Mesendoderm (in vitro differentiated cells): Measurements from ENCODE around the gene TLR3. TPM values are rescaled to one million over a fixed set of nuclear protein-coding genes. Genes with fewer than 3 reads are reported as not detected.

Experiments used
- DNase-seq: peaks from one replicate; pipeline ENCODE4 v3.0.0; 2013
- H2AK5ac ChIP-seq: 2 replicates; pipeline ENCODE4 v1.6.1; 2013; ENCODE audit warnings: low read length, inconsistent platforms
- H2BK120ac ChIP-seq: 2 replicates; pipeline ENCODE4 v1.6.1; 2013; ENCODE audit warnings: low read depth, mild to moderate bottlenecking, low read length, moderate library complexity, mixed read lengths
- H2BK15ac ChIP-seq: replicated peaks from 2 replicates; pipeline ENCODE4 v1.6.1; 2013; ENCODE audit warnings: low read depth, mild to moderate bottlenecking, moderate library complexity
- H2BK5ac ChIP-seq: 2 replicates; pipeline ENCODE4 v1.6.1; 2013; ENCODE audit warnings: low read length, inconsistent platforms
- H3K18ac ChIP-seq: 2 replicates; pipeline ENCODE4 v1.6.1; 2013; ENCODE audit warnings: mild to moderate bottlenecking, low read length, mixed read lengths
- H3K23ac ChIP-seq: one replicate; pipeline ENCODE4 v1.6.1; 2013; ENCODE audit warnings: low read length
- H3K27ac ChIP-seq: 2 replicates; pipeline ENCODE4 v1.5.1; 2013; ENCODE audit warnings: low read depth, mild to moderate bottlenecking, inconsistent platforms, low read length, moderate library complexity
- H3K27me3 ChIP-seq: 2 replicates; pipeline ENCODE4 v1.6.1; 2013; ENCODE audit warnings: low read length, control low read depth, mild to moderate bottlenecking, inconsistent platforms; ENCODE audit not compliant: insufficient read depth, poor library complexity
- H3K36me3 ChIP-seq: 2 replicates; pipeline ENCODE4 v1.6.1; 2013; ENCODE audit warnings: low read length, inconsistent platforms; ENCODE audit not compliant: control insufficient read depth, insufficient read depth
- H3K4ac ChIP-seq: one replicate; pipeline ENCODE4 v1.6.1; 2013; ENCODE audit warnings: low read depth, mild to moderate bottlenecking, low read length, moderate library complexity
- H3K4me1 ChIP-seq: 2 replicates; pipeline ENCODE4 v1.6.1; 2013; ENCODE audit warnings: low read depth, low read length, inconsistent platforms; ENCODE audit not compliant: control insufficient read depth
- H3K4me2 ChIP-seq: 2 replicates; pipeline ENCODE4 v1.6.1; 2013; ENCODE audit warnings: low read length
- H3K4me3 ChIP-seq: 2 replicates; pipeline ENCODE4 v1.5.1; 2013; ENCODE audit warnings: mild to moderate bottlenecking, low read length
- H3K56ac ChIP-seq: one replicate; pipeline ENCODE4 v1.6.1; 2013; ENCODE audit warnings: low read length
- H3K79me1 ChIP-seq: 2 replicates; pipeline ENCODE4 v1.6.1; 2013; ENCODE audit warnings: low read length, inconsistent platforms
- H3K79me2 ChIP-seq: 2 replicates; pipeline ENCODE4 v1.6.1; 2013; ENCODE audit warnings: mild to moderate bottlenecking, low read length; ENCODE audit not compliant: control insufficient read depth, insufficient read depth
- H3K9ac ChIP-seq: 2 replicates; pipeline ENCODE4 v1.6.1; 2013; ENCODE audit warnings: low read length, inconsistent platforms
- H4K5ac ChIP-seq: one replicate; pipeline ENCODE4 v1.6.1; 2013; ENCODE audit warnings: low read length
- H4K8ac ChIP-seq: one replicate; pipeline ENCODE4 v1.6.1; 2013; ENCODE audit warnings: low read depth, mild to moderate bottlenecking, control low read depth, low read length, moderate library complexity
- WGBS: extraction: QIAGEN DNeasy Blood & Tissue Kit; methylation state at CpG from one replicate; pipeline ENCODE4 v1.1.7; 2013; ENCODE audit warnings: low lambda C conversion rate, missing lambda C conversion rate; ENCODE audit not compliant: insufficient coverage; ENCODE audit errors: extremely low coverage; 5-methylcytosine and 5-hydroxymethylcytosine counted together
- polyA plus RNA-seq, 2 experiments: library from polyadenylated mRNA; stranded (reverse); fragments of 200-250 nt; gene quantifications; one replicate each; pipeline ENCODE4 v1.2.3, GENCODE V29; 2013

Gene TLR3
- polyA plus RNA-seq (2013, experiment 1 of 2), result 0.63 TPM
- 0.59 TPM for polyA plus RNA-seq (2013, experiment 2 of 2)

DNA sequence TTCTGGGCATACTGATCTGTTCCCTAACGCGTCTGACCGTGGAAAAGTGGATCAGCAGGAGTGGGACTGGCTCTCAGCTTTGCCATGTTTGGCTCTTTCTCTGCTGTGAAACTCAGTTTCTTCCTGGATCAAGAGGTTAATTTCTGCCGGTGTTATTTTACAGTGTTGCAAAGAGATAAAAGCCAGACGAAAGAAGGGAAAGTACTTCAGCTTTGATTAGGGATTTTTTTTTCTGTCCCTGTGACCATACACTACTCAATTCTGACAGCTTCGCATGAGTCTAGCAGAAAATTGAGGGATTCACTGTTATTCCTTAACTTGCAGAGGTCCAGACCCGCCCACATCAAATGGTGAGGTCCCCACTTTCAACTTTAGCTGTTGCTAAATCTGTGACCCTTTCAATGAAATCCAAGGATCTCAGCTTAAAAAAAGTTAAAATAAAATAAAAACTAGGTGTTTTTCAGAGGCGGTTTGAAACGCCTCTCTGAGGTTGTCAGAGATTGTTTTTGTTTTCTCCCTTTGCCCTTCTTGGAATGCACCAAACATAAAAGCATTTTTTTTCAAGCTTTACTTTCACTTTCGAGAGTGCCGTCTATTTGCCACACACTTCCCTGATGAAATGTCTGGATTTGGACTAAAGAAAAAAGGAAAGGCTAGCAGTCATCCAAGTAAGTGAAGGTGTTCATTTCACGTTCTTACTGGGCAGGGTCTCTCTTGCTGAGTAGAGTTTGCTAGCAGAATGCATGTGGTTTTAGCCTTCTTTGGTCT, at the start of gene TLR3:
TLR3 (plus strand) TSS at position 576 of the 768 bp plus-strand sequence. CDS start 7,464 bp downstream, outside the sequence.
- Histone ChIP-seq H2BK5ac (no peak within 1 kb of the TSS), H3K56ac (no peak within 1 kb of the TSS), H2BK15ac (no peak within 1 kb of the TSS), H3K27ac (no peak within 1 kb of the TSS), H3K79me2 (no peaks in the 10 kb centered on the region), H3K4me3 (no peak within 1 kb of the TSS), H3K36me3 (no peaks in the 10 kb centered on the region), H3K27me3 (no peaks in the 10 kb centered on the region), H4K5ac (no peak within 1 kb of the TSS), H3K9ac (no peak within 1 kb of the TSS), H3K23ac (no peak within 1 kb of the TSS), H3K4me2 (no peak within 1 kb of the TSS), H2BK120ac (no peak within 1 kb of the TSS), H2AK5ac (no peak within 1 kb of the TSS), H4K8ac (no peak within 1 kb of the TSS), H3K18ac (no peak within 1 kb of the TSS), H3K79me1 (no peaks in the 10 kb centered on the region), H3K4me1 (no peaks in the 10 kb centered on the region), H3K4ac (no peak within 1 kb of the TSS)
- WGBS, result no CpG with 5 or more reads among the region's 12 CpGs
- no peak for DNase-seq

DNA sequence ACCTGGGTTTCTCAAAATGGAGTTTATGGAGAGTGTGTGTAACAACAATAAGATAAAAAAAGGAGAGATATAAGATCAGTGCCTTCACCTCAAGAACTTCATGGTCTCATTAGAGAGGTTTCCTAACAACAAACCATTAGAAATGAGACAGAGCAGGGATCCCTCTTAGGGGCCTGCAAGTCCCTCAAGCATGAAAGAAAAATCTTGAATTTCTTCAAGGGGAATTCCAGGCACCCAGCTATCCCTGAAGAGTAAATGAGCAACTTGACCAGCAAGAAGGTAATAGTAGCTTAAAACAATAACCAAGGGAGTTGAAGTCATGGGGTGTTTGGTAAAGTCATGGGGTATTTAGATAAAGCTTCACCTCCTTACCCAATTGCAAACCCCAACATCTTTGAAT, 49.7 kb upstream of the TLR3 start:
- no peak overlapping the region for H2AK5ac ChIP-seq
- H3K4me2 ChIP-seq, result no peak overlapping the region
- no peaks in the 10 kb centered on the region for H3K79me2 ChIP-seq
- H3K4me1 ChIP-seq, result no peaks in the 10 kb centered on the region
- no peak overlapping the region for H3K23ac ChIP-seq
- H4K8ac ChIP-seq, result no peak overlapping the region
- no peak overlapping the region for H3K56ac ChIP-seq
- no peak overlapping the region for H3K18ac ChIP-seq
- no peak overlapping the region for H3K4ac ChIP-seq
- no peak overlapping the region for H4K5ac ChIP-seq
- DNase-seq, result no peak
- no peak overlapping the region for H3K4me3 ChIP-seq
- no peaks in the 10 kb centered on the region for H3K36me3 ChIP-seq
- H2BK120ac ChIP-seq, result no peak overlapping the region
- H2BK5ac ChIP-seq, result no peak overlapping the region
- H3K27ac ChIP-seq, result no peak overlapping the region
- no peaks in the 10 kb centered on the region for H3K27me3 ChIP-seq
- no peaks in the 10 kb centered on the region for H3K79me1 ChIP-seq
- no peak overlapping the region for H3K9ac ChIP-seq
- no peak overlapping the region for H2BK15ac ChIP-seq

GRCh38 chr4:186020106-186020792, 48.7 kb upstream of the TLR3 start:
- Histone ChIP-seq H3K23ac (no peak overlapping the region), H4K5ac (no peak overlapping the region), H3K79me2 (no peaks in the 10 kb centered on the region), H2BK15ac (no peak overlapping the region), H3K9ac (no peak overlapping the region), H3K4me3 (no peak overlapping the region), H3K36me3 (no peaks in the 10 kb centered on the region), H3K27ac (no peak overlapping the region), H3K4me2 (no peak overlapping the region), H3K56ac (no peak overlapping the region), H2BK5ac (no peak overlapping the region), H3K27me3 (no peaks in the 10 kb centered on the region), H4K8ac (no peak overlapping the region), H3K4me1 (no peaks in the 10 kb centered on the region), H3K18ac (no peak overlapping the region), H2AK5ac (no peak overlapping the region), H2BK120ac (no peak overlapping the region), H3K79me1 (no peaks in the 10 kb centered on the region), H3K4ac (no peak overlapping the region)
- WGBS, result no CpG with 5 or more reads among the region's 17 CpGs
- DNase-seq, result no peak

DNA sequence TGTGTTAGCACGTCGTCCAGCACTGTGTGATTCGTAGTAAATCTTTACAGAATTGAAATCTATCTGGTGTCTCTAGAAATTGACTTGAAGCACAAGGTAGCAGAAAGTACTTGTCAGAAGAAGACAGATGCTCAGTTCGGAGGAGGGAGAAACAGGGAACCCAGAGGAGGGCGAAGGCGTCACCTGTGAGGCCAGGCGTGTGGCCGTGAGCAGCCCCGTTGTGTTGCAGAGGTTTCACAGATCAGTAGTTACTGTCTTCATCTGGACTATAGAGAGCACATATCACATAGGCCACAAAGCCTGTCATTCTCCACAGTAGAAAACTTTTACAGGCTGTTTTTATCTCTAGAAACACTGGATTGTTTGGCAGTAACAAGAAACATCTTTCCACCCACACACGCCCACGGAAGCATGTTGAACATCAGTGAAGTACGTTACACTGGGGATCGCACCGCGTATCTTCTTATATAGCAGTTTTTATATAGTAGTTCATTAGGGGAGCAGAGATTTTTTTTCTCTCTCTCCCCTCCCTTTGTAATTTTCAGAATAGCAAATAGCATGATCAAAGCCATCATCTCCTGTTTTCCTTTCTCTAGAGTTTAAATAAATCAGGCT, 48.1 kb upstream of the TLR3 start:
- Histone ChIP-seq H2BK5ac (no peak overlapping the region), H3K4me2 (no peak overlapping the region), H3K56ac (no peak overlapping the region), H2AK5ac (no peak overlapping the region), H3K4ac (no peak overlapping the region), H3K27ac (no peak overlapping the region), H4K5ac (no peak overlapping the region), H3K27me3 (no peaks in the 10 kb centered on the region), H3K4me3 (no peak overlapping the region), H2BK120ac (no peak overlapping the region), H3K36me3 (no peaks in the 10 kb centered on the region), H3K18ac (no peak overlapping the region), H2BK15ac (no peak overlapping the region), H3K79me2 (no peaks in the 10 kb centered on the region), H3K23ac (no peak overlapping the region), H3K9ac (no peak overlapping the region), H3K79me1 (no peaks in the 10 kb centered on the region), H4K8ac (no peak overlapping the region), H3K4me1 (no peaks in the 10 kb centered on the region)
- no peak for DNase-seq
- WGBS, result no CpG with 5 or more reads among the region's 15 CpGs

DNA sequence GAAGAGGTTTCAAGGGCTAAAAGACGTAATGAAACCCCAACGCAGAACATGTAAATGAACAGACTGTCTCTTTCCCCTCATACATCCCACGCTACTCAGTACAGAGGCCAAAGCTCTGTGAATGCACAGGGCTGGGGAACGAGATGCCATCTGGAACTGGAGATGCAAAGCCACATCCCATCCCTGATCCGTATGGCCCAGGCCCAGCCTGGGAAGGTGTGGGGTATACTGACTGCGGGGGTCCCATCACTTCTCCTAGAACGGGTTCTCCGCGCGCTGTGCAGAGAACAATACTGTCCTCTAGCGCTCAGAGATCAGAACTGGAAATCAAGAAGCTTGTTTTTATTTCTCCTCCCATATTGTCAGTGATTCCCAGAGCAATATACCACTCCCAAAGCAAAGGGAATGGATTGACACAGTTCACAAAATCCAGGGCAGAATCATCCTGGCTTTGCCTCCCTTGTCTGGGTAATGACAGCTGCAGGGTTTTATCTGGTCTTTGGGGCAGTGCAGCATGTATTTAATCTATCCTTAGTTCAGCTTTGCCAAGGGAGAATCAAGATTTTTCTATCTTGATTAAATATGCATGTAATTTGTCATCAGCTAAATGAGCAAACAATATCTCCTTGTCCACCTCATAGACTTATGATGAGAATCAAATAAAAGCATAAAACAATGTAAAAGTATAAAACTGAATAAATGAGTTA, 47.3 kb upstream of the TLR3 start:
- H3K9ac ChIP-seq, result no peak overlapping the region
- H4K8ac ChIP-seq, result no peak overlapping the region
- no peak overlapping the region for H3K4me3 ChIP-seq
- H3K4me1 ChIP-seq, result no peaks in the 10 kb centered on the region
- H3K18ac ChIP-seq, result no peak overlapping the region
- no peak overlapping the region for H3K56ac ChIP-seq
- H3K4me2 ChIP-seq, result no peak overlapping the region
- H3K4ac ChIP-seq, result no peak overlapping the region
- H2AK5ac ChIP-seq, result no peak overlapping the region
- H3K23ac ChIP-seq, result no peak overlapping the region
- DNase-seq, result peak; percentile 78
- H3K36me3 ChIP-seq, result no peaks in the 10 kb centered on the region
- WGBS, result no CpG with 5 or more reads among the region's 11 CpGs
- H3K27ac ChIP-seq, result no peak overlapping the region
- H3K79me2 ChIP-seq, result no peaks in the 10 kb centered on the region
- H2BK5ac ChIP-seq, result no peak overlapping the region
- H3K79me1 ChIP-seq, result no peaks in the 10 kb centered on the region
- H3K27me3 ChIP-seq, result no peaks in the 10 kb centered on the region
- no peak overlapping the region for H2BK15ac ChIP-seq
- no peak overlapping the region for H4K5ac ChIP-seq
- H2BK120ac ChIP-seq, result no peak overlapping the region
